ENCODE results near the gene TMED6.
A peak's percentile ranks its signal among the peaks of the same experiment; 100 is the strongest.
"Not testable (repeated sequence)": the region's sequence is repeated elsewhere in the genome, so short reads cannot be mapped to it uniquely, and the experiment has no call there.

Gene TMED6

GRCh38 chr16:69351309-69352027 lies at the start of gene TMED6:
TSS of gene TMED6 (minus strand) at chr16:69351786. CDS start at chr16:69351753, 33 bp downstream.
- no peak for FAIRE-seq

- FAIRE-seq = no peak
Observed at GRCh38 chr16:69399361-69399760, 47.8 kb upstream of the TMED6 start.

GRCh38 chr16:69397821-69398521 lies 46.4 kb upstream of the TMED6 start:
- FAIRE-seq = no peak

GRCh38 chr16:69396187-69397061 lies 44.8 kb upstream of the TMED6 start:
- peak; percentile 96 for FAIRE-seq

GRCh38 chr16:69395859-69396186 lies 44.2 kb upstream of the TMED6 start:
- FAIRE-seq = no peak

GRCh38 chr16:69393898-69394849 lies 42.6 kb upstream of the TMED6 start:
- no peak for FAIRE-seq

- FAIRE-seq = no peak
Observed at GRCh38 chr16:69386596-69386995, 35.0 kb upstream of the TMED6 start.

GRCh38 chr16:69384974-69385373 lies 33.4 kb upstream of the TMED6 start:
- FAIRE-seq = no peak

- FAIRE-seq = no peak
Observed at GRCh38 chr16:69382421-69382820, 30.8 kb upstream of the TMED6 start.

- FAIRE-seq = no peak
Observed at GRCh38 chr16:69381231-69381630, 29.6 kb upstream of the TMED6 start.

GRCh38 chr16:69378760-69379159 lies 27.2 kb upstream of the TMED6 start:
- no peak for FAIRE-seq

- no peak for FAIRE-seq
Observed at GRCh38 chr16:69378036-69378435, 26.4 kb upstream of the TMED6 start.

- FAIRE-seq = no peak
Observed at GRCh38 chr16:69376393-69377059, 24.9 kb upstream of the TMED6 start.

- no peak for FAIRE-seq
Observed at GRCh38 chr16:69373019-69373418, 21.4 kb upstream of the TMED6 start.

- no peak for FAIRE-seq
Observed at GRCh38 chr16:69371564-69371963, 20.0 kb upstream of the TMED6 start.

GRCh38 chr16:69368866-69369265 lies 17.3 kb upstream of the TMED6 start:
- no peak for FAIRE-seq

GRCh38 chr16:69367980-69368379 lies 16.4 kb upstream of the TMED6 start:
- no peak for FAIRE-seq

- no peak for FAIRE-seq
Observed at GRCh38 chr16:69366431-69366830, 14.8 kb upstream of the TMED6 start.

- no peak for FAIRE-seq
Observed at GRCh38 chr16:69365901-69366300, 14.3 kb upstream of the TMED6 start.

- no peak for FAIRE-seq
Observed at GRCh38 chr16:69364088-69364487, 12.5 kb upstream of the TMED6 start.

GRCh38 chr16:69363281-69363717 lies 11.7 kb upstream of the TMED6 start:
- FAIRE-seq = no peak

- not testable (repeated sequence) for FAIRE-seq
Observed at GRCh38 chr16:69360070-69360469, 8.5 kb upstream of the TMED6 start.
